GM13976 (cell line): Measurements from ENCODE around the gene BMF.
"Not testable (repeated sequence)": the region's sequence is repeated elsewhere in the genome, so short reads cannot be mapped to it uniquely, and the experiment has no call there.

Experiments used
- DNase-seq: peaks from one replicate; pipeline ENCODE4 v3.0.0; 2012; ENCODE audit warnings: low spot score
- in situ Hi-C: fragments of 300-500 bp; cut with MboI; formaldehyde crosslinking; loops from one replicate; pipeline ENCODE4 v1.12.0; 2022; ENCODE audit warnings: low sequenced_read_pairs, mixed read lengths, inconsistent platforms; ENCODE audit not compliant: unreplicated experiment
- TF ChIP-seq, protein P1 (sequence below): IDR thresholded peaks from 2 replicates; pipeline ENCODE4 v1.5.1; 2012; ENCODE audit warnings: borderline replicate concordance, mild to moderate bottlenecking; ENCODE audit not compliant: insufficient read depth; ENCODE audit errors: extremely low read depth, missing control alignments, control extremely low read depth

BMF gene

DNA sequence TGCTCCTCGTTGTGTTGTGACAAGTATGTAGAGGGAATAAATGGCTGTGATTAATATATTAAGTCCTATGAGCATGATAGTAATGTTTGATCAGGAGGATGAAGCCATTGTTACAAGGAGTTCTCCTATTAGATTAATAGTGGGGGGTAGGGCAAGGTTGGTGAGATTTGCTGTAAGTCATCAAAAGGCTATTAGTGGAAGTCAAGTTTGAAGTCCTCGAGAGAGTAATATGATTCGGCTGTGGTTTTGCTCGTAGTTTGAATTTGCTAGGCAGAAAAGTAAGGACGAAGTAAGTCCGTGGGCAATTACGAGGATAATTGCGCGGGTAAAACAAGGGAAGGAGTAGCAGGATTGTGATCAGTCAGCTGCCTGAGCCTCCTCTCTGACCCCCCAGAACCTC, 26.2 kb upstream of the BMF start:
- no peak for DNase-seq
- in situ Hi-C loops, result no loop called here

DNA sequence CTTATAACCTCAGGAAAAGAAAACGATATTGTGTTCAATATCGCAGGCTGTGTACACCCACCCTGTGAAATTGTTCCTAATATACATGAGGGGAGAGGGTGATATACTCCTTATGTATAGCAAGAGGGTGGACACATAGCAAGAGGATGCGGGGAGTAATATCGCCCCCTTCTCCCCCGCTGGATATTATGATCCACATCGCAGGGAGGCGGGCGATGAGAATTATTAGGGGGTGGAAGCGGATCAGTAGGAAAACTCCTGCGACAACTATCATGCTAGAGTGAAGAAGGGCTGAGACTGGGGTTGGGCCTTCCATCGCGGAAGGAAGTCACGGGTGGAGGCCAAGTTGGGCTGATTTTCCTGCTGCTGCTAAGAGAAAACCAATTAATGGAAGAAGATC, 24.9 kb upstream of the BMF start:
- DNase-seq, result no peak
- TF ChIP-seq, protein P1, sequence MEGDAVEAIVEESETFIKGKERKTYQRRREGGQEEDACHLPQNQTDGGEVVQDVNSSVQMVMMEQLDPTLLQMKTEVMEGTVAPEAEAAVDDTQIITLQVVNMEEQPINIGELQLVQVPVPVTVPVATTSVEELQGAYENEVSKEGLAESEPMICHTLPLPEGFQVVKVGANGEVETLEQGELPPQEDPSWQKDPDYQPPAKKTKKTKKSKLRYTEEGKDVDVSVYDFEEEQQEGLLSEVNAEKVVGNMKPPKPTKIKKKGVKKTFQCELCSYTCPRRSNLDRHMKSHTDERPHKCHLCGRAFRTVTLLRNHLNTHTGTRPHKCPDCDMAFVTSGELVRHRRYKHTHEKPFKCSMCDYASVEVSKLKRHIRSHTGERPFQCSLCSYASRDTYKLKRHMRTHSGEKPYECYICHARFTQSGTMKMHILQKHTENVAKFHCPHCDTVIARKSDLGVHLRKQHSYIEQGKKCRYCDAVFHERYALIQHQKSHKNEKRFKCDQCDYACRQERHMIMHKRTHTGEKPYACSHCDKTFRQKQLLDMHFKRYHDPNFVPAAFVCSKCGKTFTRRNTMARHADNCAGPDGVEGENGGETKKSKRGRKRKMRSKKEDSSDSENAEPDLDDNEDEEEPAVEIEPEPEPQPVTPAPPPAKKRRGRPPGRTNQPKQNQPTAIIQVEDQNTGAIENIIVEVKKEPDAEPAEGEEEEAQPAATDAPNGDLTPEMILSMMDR, result no peak
- in situ Hi-C loops, result no loop called here

More for the DNA sequence above, 26.2 kb upstream of the BMF start:
- TF ChIP-seq, protein P1, result no peak

DNA sequence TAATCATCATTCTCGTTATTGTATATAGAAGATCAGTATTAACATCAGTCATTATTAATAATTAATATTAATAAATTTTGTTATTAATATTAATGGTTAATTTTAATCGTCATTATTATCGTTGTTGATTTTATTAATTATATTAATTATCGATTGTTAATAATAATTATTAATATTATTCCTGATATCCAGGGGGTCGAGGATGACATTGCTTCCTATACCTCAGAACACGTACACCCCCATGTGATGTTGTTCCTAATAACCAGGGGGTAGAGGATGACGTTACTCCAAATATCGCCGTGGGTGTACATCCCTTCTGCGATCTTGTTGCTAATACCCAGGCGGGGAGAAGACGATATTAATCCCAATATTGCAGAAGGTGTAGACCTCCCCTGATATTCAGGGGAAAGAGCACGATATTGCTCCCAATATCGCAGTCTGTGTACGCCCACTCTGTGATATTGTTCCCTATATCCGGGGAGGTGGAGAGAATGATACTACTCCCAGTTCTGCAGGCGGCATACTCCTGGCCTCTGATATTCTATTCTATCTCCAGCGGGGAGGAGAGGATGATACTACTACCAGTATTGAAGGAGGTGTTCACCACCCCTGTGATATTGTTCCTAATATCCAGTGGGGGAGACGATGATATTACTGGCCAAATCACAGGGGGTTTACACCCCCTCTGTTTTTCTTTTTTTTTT, 22.3 kb upstream of the BMF start:
- no peak for DNase-seq
- in situ Hi-C loops, result no loop called here

DNA sequence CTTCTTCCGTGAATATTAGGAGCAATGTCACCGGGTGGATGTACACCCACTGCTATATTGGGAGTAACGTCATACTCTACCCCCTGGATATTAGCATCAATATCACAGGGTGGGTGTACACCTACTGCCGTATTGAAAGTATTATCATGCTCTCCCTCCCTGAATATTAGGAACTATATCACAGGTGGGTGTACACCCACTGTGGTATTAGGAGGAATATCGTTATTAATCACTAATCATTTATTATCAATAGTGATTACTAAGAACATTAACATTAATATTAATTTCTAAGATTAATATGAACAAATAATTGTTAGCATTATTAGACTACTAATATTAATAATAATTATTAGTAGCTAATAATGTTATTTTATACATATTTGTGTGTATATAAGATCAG, 21.4 kb upstream of the BMF start:
- TF ChIP-seq, protein P1, result no peak
- in situ Hi-C loops, result no loop called here
- DNase-seq, result no peak

More for the DNA sequence above, 22.3 kb upstream of the BMF start:
- TF ChIP-seq, protein P1, result no peak

DNA sequence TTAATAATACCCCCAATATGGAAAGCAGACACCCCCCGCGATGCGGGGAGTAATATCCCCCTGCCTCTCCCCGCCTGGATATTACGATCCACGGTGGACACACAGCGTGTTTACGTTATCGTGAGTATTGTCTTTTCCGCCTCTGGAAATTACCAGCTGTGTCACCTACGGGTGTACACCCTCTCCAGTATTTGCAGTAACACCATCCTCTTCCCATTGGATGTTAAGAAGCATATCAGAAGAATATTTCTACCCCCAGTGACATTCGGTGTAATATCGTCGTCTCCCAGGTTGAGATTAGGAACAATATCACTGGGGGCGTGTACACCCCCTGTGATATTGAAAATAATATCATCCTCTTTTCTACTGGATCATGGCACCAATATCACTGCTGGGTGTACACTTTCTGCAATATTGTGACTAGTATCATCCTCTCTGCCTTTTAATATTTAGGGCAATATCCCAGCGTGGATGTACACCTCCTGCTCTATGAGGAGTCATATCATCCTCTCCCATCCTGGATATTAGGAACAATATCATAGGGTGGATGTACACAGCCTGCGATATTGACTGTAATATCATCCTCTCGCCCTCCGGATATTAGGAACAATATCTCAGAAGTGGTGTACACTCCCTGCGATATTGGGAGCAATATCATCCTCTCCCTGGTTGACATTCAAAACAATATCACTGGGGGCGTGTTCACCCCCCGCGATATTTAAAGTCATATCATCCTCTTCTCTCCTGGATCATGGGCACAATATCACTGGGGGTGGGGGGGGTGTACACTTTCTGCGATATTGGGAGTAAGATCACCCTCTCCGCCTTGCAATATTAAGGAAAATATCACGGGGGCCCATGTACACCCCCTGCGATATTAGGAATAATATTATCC, 20.3 kb upstream of the BMF start:
- no peak for DNase-seq
- TF ChIP-seq, protein P1, result no peak
- in situ Hi-C loops, result no loop called here

DNA sequence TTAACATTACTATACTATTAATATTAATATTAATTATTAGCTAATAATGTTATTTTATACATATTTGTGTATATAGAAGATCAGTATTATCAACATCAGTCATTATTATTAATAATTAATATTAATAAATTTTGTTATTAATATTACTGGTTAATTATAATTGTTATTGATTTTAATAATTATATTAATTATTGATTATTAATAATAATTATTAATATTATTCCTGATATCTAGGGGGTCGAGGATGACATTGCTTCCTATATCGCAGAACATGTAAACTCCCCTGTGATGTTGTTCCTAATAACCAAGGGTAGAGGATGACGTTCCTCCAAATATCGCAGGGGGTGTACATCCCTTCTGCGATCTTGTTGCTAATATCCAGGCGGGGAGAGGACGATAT, 17.3 kb upstream of the BMF start:
- in situ Hi-C loops, result no loop called here
- DNase-seq, result no peak
- TF ChIP-seq, protein P1, result no peak

DNA sequence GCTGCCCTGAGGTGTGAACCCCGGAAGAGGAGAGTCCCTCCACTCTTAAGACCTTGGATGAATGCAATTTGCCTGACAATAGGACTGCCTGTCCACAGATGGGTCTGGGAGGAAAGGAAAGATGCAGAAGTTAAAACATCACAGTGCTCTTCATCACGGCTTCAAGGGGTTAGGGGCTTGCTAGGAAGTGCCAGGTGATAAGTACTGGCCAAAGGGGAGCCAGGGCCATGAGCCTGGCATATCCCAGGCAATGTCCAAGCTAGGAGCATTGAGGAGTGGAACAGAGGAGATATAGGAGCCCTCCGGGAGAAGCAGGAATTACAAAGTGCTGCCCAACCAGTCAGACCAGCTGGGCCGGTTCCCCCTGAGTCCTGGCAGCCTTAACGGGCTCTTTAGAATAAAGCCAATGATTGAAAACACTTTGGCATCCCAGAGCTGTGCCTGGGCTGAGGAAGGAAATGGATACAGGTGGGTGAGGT, 16.2 kb upstream of the BMF start:
- DNase-seq, in situ Hi-C loops: not testable (repeated sequence)

DNA sequence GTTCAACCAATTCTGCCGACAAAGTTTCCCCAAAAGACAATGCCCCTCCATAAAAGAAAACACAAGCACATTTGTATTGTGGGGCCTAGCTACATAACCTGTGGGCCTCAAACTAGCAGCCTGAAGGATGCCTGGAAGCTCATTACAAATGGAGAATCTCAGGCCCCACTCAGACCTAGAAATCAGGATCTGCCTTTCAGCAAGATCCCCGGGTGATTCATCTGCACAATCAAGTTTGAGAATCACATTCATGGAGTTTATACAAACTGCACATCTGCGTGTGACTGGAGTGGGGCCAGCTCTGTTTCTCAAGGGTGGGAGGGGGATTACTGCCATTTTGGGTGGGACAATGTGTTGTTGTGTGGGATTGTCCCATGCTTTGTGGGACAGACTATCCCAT, 15.7 kb upstream of the BMF start:
- in situ Hi-C loops, DNase-seq: not testable (repeated sequence)

DNA sequence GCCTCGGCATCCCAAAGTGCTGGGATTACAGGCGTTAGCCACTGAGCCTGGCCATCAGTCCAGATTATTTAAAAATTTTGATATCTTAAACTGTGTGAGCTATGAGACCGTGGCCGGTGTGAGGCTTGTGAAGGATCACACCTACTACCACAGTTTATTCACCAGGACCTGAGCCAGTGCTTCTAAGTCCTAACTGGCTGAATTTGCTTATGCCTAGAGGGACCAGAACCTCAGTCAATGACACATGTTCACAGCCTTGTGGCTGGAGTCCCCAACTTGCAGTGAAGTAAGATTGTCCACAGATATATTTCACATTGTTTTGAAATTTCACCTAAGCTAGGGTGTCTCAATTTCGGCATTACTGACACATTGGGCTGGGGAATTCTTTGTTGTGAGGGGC, 15.2 kb upstream of the BMF start:
- DNase-seq, in situ Hi-C loops: not testable (repeated sequence)

DNA sequence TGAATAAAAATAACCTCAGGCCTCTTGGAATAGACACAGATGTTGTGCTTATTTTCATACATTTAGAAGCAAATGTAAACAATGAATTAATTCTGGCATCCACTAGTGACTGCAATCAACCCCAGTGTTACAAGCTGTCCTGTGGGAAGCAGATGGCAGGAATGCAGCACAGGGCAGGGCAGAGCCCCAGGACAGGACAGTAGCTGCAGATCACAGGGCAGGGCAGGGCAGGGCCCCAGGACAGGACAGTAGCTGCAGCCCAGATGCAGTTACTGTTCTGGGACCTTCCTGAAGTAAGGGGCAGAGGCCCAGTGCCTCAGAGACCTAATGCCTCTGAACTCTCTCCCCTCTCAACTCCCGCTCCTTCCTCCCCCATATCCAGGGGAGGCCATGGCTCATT, 14.3 kb upstream of the BMF start:
- DNase-seq, in situ Hi-C loops: not testable (repeated sequence)
